ENCODE measurements around the gene STMN3. TPM values are rescaled to one million over a fixed set of nuclear protein-coding genes. Genes with fewer than 3 reads are reported as not detected.
A peak's percentile ranks its signal among the peaks of the same experiment; 100 is the strongest.
"Not testable (repeated sequence)": the region's sequence is repeated elsewhere in the genome, so short reads cannot be mapped to it uniquely, and the experiment has no call there.

STMN3 gene
- total RNA-seq, 1 donor from 2014 or later, result 12.1 TPM

GRCh38 chr20:63617876-63618265 is 35.4 kb downstream of the STMN3 start:
- intact Hi-C loops (cut with DNase I), result no loop called here
- peaks cover 7% of the 10 kb centered on the region for H3K4me1 ChIP-seq
- peaks cover 44% of the 10 kb centered on the region for H3K36me3 ChIP-seq
- H3K27me3 ChIP-seq (ENCODE audit: low read depth), result no peaks in the 10 kb centered on the region
- peak in 1 of 2 donors; percentile 20 for ATAC-seq
- no peak overlapping the region for H3K27ac ChIP-seq
- TF ChIP-seq, protein P1, sequence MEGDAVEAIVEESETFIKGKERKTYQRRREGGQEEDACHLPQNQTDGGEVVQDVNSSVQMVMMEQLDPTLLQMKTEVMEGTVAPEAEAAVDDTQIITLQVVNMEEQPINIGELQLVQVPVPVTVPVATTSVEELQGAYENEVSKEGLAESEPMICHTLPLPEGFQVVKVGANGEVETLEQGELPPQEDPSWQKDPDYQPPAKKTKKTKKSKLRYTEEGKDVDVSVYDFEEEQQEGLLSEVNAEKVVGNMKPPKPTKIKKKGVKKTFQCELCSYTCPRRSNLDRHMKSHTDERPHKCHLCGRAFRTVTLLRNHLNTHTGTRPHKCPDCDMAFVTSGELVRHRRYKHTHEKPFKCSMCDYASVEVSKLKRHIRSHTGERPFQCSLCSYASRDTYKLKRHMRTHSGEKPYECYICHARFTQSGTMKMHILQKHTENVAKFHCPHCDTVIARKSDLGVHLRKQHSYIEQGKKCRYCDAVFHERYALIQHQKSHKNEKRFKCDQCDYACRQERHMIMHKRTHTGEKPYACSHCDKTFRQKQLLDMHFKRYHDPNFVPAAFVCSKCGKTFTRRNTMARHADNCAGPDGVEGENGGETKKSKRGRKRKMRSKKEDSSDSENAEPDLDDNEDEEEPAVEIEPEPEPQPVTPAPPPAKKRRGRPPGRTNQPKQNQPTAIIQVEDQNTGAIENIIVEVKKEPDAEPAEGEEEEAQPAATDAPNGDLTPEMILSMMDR (IDR thresholded peaks at IDR 0.05), result no peak
- no peaks in the 10 kb centered on the region for H3K9me3 ChIP-seq
- no peak overlapping the region for H3K4me3 ChIP-seq
- no peak for DNase-seq

DNA sequence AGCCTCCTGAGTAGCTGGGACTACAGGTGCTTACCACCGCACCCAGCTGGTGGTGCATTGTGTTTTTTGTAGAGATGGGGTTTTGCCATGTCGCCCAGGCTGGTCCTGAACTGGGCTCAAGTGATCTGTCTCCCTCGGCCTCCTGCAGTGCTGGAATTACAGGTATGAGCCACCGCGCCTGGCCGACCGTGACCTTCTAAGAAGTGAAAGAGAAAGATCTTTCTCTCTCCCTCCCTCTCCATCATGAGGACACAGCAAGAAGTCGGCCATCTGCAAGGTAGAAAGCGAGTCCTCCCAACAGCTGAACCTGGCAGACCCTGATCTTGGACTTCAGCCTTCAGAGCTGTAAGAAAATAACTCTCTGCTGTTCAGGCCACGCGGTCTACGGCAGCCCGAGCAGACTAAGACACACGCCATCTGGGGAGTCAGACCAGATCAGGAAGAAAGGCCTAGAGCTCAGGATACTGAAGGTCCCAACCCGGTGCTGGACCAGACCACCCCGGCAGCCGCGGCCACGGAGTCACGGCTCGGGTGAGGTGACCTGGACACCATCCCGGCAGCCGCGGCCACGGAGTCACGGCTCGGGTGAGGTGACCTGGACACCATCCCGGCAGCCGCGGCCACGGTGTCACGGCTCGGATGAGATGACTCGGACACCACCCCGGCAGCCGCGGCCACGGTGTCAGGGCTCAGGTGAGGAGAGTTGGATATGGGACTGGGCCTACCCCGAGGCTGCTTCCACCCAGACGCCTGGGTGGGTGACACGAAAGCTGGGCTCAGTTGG is 35.9 kb downstream of the STMN3 start:
- H3K36me3 ChIP-seq, result peaks cover 44% of the 10 kb centered on the region
- intact Hi-C loops (cut with DNase I), result no loop called here
- peaks cover 7% of the 10 kb centered on the region for H3K4me1 ChIP-seq
- no peak overlapping the region for H3K27ac ChIP-seq
- DNase-seq, result no peak
- ATAC-seq, result no peak
- no peaks in the 10 kb centered on the region for H3K9me3 ChIP-seq
- H3K27me3 ChIP-seq (ENCODE audit: low read depth), result no peaks in the 10 kb centered on the region
- no peak overlapping the region for H3K4me3 ChIP-seq
- TF ChIP-seq, protein P1 (IDR thresholded peaks at IDR 0.05), result no peak

- intact Hi-C loops (cut with DNase I), result not testable (repeated sequence)
- TF ChIP-seq, protein P1 (IDR thresholded peaks at IDR 0.05), result peak; percentile 41
Measured at GRCh38 chr20:63613863-63614594, 39.2 kb downstream of the STMN3 start.

DNA sequence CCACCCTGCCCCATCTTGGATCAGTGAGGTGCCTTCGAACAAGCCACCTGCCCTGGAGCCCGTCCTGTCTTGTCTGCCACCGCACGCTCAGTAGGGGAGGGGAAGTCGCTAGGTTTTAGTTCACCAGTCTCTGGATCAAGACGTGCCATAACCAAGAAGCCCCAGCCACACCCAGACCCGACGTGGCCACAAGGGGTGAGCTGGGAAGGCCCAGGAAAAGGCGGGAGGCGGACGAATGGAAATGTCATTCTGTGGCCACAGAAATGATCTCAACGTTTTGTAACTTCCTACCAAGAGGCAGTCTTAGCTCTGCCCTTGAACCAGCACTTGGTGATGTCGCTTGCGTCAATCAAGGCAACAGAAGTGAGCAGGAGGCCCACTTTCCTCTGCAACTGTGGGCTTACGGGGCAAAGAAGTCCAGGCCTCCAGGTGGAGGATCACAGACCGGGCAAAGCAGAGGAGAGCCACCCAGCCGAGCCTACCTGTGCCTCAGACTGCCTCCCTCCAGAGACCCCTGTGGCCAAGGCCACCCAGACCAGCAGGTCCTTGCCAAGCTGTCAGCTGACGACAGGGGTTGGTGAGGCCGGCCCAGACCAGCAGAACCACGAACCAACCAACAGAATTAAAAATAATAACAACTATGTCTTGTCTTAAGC is 40.8 kb downstream of the STMN3 start:
- ATAC-seq (peak; percentile 66 to 81), DNase-seq (peak; percentile 72)
- intact Hi-C loops (cut with DNase I), result no loop called here
- H3K9me3 ChIP-seq, result no peaks in the 10 kb centered on the region
- peaks cover 26% of the 10 kb centered on the region for H3K36me3 ChIP-seq
- no peaks in the 10 kb centered on the region for H3K27me3 ChIP-seq (ENCODE audit: low read depth)
- no peak overlapping the region for H3K4me3 ChIP-seq
- no peak overlapping the region for H3K27ac ChIP-seq
- peaks cover 7% of the 10 kb centered on the region for H3K4me1 ChIP-seq
- TF ChIP-seq, protein P1 (IDR thresholded peaks at IDR 0.05), result no peak

More at GRCh38 chr20:63613863-63614594, 39.2 kb downstream of the STMN3 start:
- not testable (repeated sequence) for H3K4me3 ChIP-seq; H3K27me3 ChIP-seq (ENCODE audit: low read depth); H3K4me1 ChIP-seq; ATAC-seq; DNase-seq; H3K9me3 ChIP-seq; H3K27ac ChIP-seq
- H3K36me3 ChIP-seq, result peaks cover 43% of the 10 kb centered on the region

- intact Hi-C loops (cut with DNase I), result no loop called here
- H3K9me3 ChIP-seq, result no peaks in the 10 kb centered on the region
- no peak overlapping the region for H3K4me3 ChIP-seq
- no peak overlapping the region for H3K27ac ChIP-seq
- TF ChIP-seq, protein P1 (IDR thresholded peaks at IDR 0.05), result no peak
- H3K4me1 ChIP-seq, result peaks cover 7% of the 10 kb centered on the region
- ATAC-seq (no peak), DNase-seq (no peak)
- no peaks in the 10 kb centered on the region for H3K27me3 ChIP-seq (ENCODE audit: low read depth)
- H3K36me3 ChIP-seq, result peaks cover 19% of the 10 kb centered on the region
Measured at GRCh38 chr20:63611646-63612045, 41.6 kb downstream of the STMN3 start.

Data from lower lobe of right lung (tissue), 2 donors.